Suprapubic skin (tissue), 4 donors: Measurements from ENCODE around the gene CLDN20.

Source experiments
- EP300 ChIP-seq: sonication (generic); formaldehyde crosslinking; IDR thresholded peaks from one replicate; pipeline ENCODE4 v1.6.1; 2017; ENCODE audit warnings: antibody characterized with exemption
- POLR2A ChIP-seq, 2 donors: fragments of 450-650 bp; IDR thresholded peaks; one replicate each; pipeline ENCODE4 v1.6.1; 2017; ENCODE audit warnings: antibody characterized with exemption in 2 of 2, mild to moderate bottlenecking in 2 of 2, moderate library complexity in 2 of 2
- POLR2AphosphoS5 ChIP-seq, 3 donors: sonication (generic); formaldehyde crosslinking; IDR thresholded peaks; one replicate each; pipeline ENCODE4 v1.6.1; 2017; ENCODE audit warnings: antibody characterized with exemption in 3 of 3
- TF ChIP-seq, protein P1 (sequence below), 2 donors: fragments of 200-600 bp in 1 of 2; fragments of 450-650 bp in 1 of 2; sonication (generic) in 1 of 2; IDR thresholded peaks; one replicate each; pipeline ENCODE4 v1.5.1; 2016 to 2019; ENCODE audit warnings: antibody characterized with exemption in 2 of 2, mild to moderate bottlenecking in 1 of 2, moderate library complexity in 1 of 2

DNA sequence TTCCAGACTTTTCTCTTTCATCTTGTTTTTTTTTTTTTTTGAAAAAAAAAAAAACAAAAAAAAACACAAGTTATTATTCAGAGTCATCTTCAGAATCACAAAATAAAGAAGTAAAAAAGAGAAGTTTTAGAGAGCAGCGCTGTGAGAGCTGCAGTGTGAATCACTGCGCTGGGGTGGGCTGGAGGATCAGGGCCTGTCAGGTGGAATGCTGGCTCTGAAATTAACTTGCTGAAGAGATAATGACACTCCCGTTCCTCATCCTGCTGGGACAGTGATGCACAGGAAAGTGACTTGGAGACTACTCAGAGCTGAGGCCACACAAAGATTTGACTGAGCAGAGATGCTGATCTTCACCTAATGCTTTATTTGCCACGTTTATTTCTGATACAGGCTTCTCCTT, 42.7 kb upstream of the CLDN20 start:
- TF ChIP-seq POLR2A (IDR thresholded peaks at IDR 0.05) (no peak), EP300 (no peak), POLR2AphosphoS5 (IDR thresholded peaks at IDR 0.05) (no peak)
- TF ChIP-seq, protein P1, sequence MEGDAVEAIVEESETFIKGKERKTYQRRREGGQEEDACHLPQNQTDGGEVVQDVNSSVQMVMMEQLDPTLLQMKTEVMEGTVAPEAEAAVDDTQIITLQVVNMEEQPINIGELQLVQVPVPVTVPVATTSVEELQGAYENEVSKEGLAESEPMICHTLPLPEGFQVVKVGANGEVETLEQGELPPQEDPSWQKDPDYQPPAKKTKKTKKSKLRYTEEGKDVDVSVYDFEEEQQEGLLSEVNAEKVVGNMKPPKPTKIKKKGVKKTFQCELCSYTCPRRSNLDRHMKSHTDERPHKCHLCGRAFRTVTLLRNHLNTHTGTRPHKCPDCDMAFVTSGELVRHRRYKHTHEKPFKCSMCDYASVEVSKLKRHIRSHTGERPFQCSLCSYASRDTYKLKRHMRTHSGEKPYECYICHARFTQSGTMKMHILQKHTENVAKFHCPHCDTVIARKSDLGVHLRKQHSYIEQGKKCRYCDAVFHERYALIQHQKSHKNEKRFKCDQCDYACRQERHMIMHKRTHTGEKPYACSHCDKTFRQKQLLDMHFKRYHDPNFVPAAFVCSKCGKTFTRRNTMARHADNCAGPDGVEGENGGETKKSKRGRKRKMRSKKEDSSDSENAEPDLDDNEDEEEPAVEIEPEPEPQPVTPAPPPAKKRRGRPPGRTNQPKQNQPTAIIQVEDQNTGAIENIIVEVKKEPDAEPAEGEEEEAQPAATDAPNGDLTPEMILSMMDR (IDR thresholded peaks at IDR 0.05) = no peak
